Caco-2 (cell line): ENCODE results near the gene FUNDC2. TPM values are rescaled to one million over a fixed set of nuclear protein-coding genes. Genes with fewer than 3 reads are reported as not detected.
"Not testable (repeated sequence)": the region's sequence is repeated elsewhere in the genome, so short reads cannot be mapped to it uniquely, and the experiment has no call there.

ENCODE experiments used
- BruUV-seq: library from RNA; stranded (reverse); fragments of 400-500 nt; replicated peaks from 2 replicates; lab custom pipeline; 2021; lab: Mats Ljungman, UMichigan
- CTCF ChIA-PET: fragments of 300-600 bp; sonication (Branson Sonifier 250); formaldehyde crosslinking; loops from one replicate; lab custom pipeline; 2022; ENCODE audit warnings: antibody characterized with exemption; lab: Charles Lee
- POLR2A ChIA-PET: fragments of 300-600 bp; sonication (Branson Sonifier 250); formaldehyde crosslinking; loops from one replicate; lab custom pipeline; 2022; ENCODE audit warnings: antibody characterized with exemption; lab: Charles Lee
- DNase-seq, 2 experiments: peaks; one replicate each; pipeline versions ENCODE4 v3.0.0 to v3.0.0-alpha.2; 2020 to 2022
- H3K27me3 ChIP-seq: replicated peaks from 2 replicates; pipeline ENCODE4 v1.6.0; 2011; ENCODE audit warnings: low read length; ENCODE audit not compliant: control insufficient read depth, insufficient read depth
- H3K36me3 ChIP-seq: 2 replicates; pipeline ENCODE4 v1.5.1; 2011; ENCODE audit warnings: low read length; ENCODE audit not compliant: control insufficient read depth, insufficient read depth
- H3K4me1 ChIP-seq: fragments of 250-450 bp; sonication (Bioruptor Pico); 2 replicates; pipeline ENCODE4 v1.5.1; 2020; ENCODE audit warnings: mild to moderate bottlenecking
- H3K4me3 ChIP-seq: 2 replicates; pipeline ENCODE4 v1.5.1; 2011; ENCODE audit warnings: low read depth, mild to moderate bottlenecking, control low read depth, low read length
- H3K9me3 ChIP-seq: fragments of 250-450 bp; sonication (Bioruptor Pico); 2 replicates; pipeline ENCODE4 v1.5.1; 2020; ENCODE audit warnings: mild to moderate bottlenecking, moderate library complexity
- H3K27ac Mint-ChIP-seq: one replicate; pipeline ENCODE4 v1.8.0; 2022; ENCODE audit warnings: mixed read lengths; ENCODE audit not compliant: unreplicated experiment
- H3K27me3 Mint-ChIP-seq: one replicate; pipeline ENCODE4 v1.8.0; 2022; ENCODE audit warnings: mixed read lengths; ENCODE audit not compliant: insufficient read depth, unreplicated experiment
- H3K36me3 Mint-ChIP-seq: one replicate; pipeline ENCODE4 v1.8.0; 2022; ENCODE audit warnings: mild to moderate bottlenecking, mixed read lengths; ENCODE audit not compliant: insufficient read depth, unreplicated experiment
- H3K4me1 Mint-ChIP-seq: one replicate; pipeline ENCODE4 v1.8.0; 2022; ENCODE audit warnings: low read depth, mixed read lengths; ENCODE audit not compliant: unreplicated experiment
- H3K4me3 Mint-ChIP-seq: one replicate; pipeline ENCODE4 v1.8.0; 2022; ENCODE audit warnings: mild to moderate bottlenecking, moderate library complexity, mixed read lengths; ENCODE audit not compliant: unreplicated experiment
- H3K9me3 Mint-ChIP-seq: one replicate; pipeline ENCODE4 v1.8.0; 2022; ENCODE audit warnings: mixed read lengths; ENCODE audit not compliant: unreplicated experiment
- intact Hi-C: fragments of 100-400 bp; cut with micrococcal nuclease; formaldehyde crosslinking; loops from one replicate; pipeline ENCODE4 v1.10.0; 2022; ENCODE audit not compliant: unreplicated experiment
- total RNA-seq: library from RNA; stranded (reverse); gene quantifications from 2 replicates; pipeline ENCODE4 v1.2.3, GENCODE V29; 2022
- TF ChIP-seq, protein P1 (sequence below), 2 experiments: fragments of 200-600 bp in 1 of 2; IDR thresholded peaks; 1 replicate in 1 of 2; 2 replicates in 1 of 2; pipeline versions ENCODE4 v1.5.1 to v1.8.0; 2011 to 2022; ENCODE audit warnings: antibody characterized with exemption in 1 of 2, control low read depth in 1 of 2, inconsistent platforms in 1 of 2, low read depth in 1 of 2, low read length in 1 of 2, mild to moderate bottlenecking in 1 of 2, moderate library complexity in 1 of 2; ENCODE audit not compliant: insufficient read depth in 1 of 2, severe bottlenecking in 1 of 2, unreplicated experiment in 1 of 2

Gene FUNDC2
- total RNA-seq, 1 experiment from 2014 or later: 47.3 TPM

DNA sequence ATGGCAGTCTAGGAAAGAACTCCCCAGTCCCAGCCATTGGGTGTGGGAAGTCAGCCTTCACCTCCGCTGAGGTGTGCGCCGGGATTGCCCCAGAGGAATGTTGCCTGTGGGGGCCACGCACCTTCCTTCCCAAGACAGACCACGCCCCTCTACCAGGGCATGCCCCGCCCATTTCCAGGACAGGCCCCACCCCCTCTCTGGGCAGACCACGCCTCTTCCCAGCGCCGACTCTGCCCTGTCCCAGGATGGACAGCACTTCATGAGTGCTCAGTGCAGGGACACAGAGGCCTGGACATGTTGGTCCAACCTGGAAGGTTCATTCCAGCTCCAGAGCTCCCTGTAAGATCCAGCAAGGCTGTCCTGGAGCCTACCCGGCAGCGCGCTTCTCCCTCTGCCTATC is 18.1 kb upstream of the FUNDC2 start:
- H3K4me3 ChIP-seq, H3K4me1 ChIP-seq, intact Hi-C loops, H3K4me3 Mint-ChIP-seq, H3K36me3 Mint-ChIP-seq, H3K27me3 Mint-ChIP-seq, DNase-seq, BruUV-seq, H3K27me3 ChIP-seq, H3K9me3 ChIP-seq, H3K4me1 Mint-ChIP-seq, H3K36me3 ChIP-seq, POLR2A ChIA-PET, H3K9me3 Mint-ChIP-seq, H3K27ac Mint-ChIP-seq, CTCF ChIA-PET: not testable (repeated sequence)

DNA sequence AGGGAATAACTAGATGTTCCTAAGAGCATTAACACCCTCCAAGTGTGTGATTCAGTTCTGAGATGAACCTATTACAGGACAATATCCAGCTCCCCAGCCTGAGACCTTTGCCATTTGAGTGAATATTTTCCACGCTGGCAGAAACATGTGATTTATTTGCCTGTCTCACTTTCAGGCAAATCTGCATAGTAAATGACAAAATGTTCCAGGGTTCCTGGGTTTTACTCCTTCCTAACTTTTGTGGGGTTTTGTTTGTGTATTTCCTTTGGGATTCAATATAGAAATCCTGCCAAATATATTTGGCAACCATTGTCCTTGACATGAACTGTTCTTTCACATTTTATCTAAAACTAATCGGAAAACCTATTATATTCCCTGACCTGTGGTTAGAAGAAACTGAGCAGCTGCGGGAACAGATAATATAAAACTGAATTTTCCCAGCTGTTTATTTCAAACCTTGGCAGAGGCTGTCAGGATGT is 16.6 kb upstream of the FUNDC2 start:
- H3K9me3 Mint-ChIP-seq: no peaks in the 10 kb centered on the region
- no peaks in the 10 kb centered on the region for H3K36me3 ChIP-seq
- H3K4me3 Mint-ChIP-seq: no peak overlapping the region
- no peaks in the 10 kb centered on the region for H3K4me1 ChIP-seq
- H3K36me3 Mint-ChIP-seq: no peaks in the 10 kb centered on the region
- BruUV-seq: no TSS peak
- CTCF ChIA-PET: no interaction called here
- TF ChIP-seq, protein P1, sequence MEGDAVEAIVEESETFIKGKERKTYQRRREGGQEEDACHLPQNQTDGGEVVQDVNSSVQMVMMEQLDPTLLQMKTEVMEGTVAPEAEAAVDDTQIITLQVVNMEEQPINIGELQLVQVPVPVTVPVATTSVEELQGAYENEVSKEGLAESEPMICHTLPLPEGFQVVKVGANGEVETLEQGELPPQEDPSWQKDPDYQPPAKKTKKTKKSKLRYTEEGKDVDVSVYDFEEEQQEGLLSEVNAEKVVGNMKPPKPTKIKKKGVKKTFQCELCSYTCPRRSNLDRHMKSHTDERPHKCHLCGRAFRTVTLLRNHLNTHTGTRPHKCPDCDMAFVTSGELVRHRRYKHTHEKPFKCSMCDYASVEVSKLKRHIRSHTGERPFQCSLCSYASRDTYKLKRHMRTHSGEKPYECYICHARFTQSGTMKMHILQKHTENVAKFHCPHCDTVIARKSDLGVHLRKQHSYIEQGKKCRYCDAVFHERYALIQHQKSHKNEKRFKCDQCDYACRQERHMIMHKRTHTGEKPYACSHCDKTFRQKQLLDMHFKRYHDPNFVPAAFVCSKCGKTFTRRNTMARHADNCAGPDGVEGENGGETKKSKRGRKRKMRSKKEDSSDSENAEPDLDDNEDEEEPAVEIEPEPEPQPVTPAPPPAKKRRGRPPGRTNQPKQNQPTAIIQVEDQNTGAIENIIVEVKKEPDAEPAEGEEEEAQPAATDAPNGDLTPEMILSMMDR (IDR thresholded peaks at IDR 0.05; ENCODE audit: insufficient read depth in 1 of 2, low read depth in 1 of 2, low read length in 1 of 2, severe bottlenecking in 1 of 2, unreplicated experiment in 1 of 2): no peak
- no peaks in the 10 kb centered on the region for H3K4me1 Mint-ChIP-seq
- no peak overlapping the region for H3K27ac Mint-ChIP-seq
- no peaks in the 10 kb centered on the region for H3K27me3 ChIP-seq
- intact Hi-C loops: no loop called here
- no peak for DNase-seq
- no peak overlapping the region for H3K4me3 ChIP-seq
- H3K27me3 Mint-ChIP-seq: no peaks in the 10 kb centered on the region
- H3K9me3 ChIP-seq: no peaks in the 10 kb centered on the region
- POLR2A ChIA-PET: no interaction called here

DNA sequence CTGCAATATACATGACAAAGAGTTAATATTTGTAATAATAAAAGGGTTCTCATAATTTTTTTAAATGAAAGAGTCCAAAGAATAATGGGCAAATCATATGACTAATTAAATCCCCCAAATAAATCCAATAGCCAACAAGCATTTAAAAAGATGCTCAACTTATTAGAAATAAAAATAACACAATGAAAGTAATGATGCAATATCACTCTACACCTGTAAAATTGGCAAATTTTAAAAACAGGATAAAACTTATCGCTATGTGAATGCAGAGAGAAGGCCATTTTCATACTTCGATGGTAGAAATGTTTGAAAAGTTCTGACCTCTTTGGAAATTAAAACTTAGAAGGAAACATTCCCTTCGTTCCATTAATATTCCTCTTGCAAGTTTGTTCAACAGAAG is 6.1 kb upstream of the FUNDC2 start:
- Histone ChIP-seq H3K4me1 (no peaks in the 10 kb centered on the region), H3K36me3 (no peaks in the 10 kb centered on the region), H3K4me3 (no peak overlapping the region), H3K27me3 (no peaks in the 10 kb centered on the region), H3K9me3 (no peaks in the 10 kb centered on the region)
- Mint-ChIP-seq H3K27me3 (no peaks in the 10 kb centered on the region), H3K36me3 (no peaks in the 10 kb centered on the region), H3K9me3 (no peaks in the 10 kb centered on the region), H3K27ac (no peak overlapping the region), H3K4me3 (no peak overlapping the region), H3K4me1 (peaks cover 6% of the 10 kb centered on the region)
- DNase-seq: no peak
- TF ChIP-seq, protein P1 (IDR thresholded peaks at IDR 0.05; ENCODE audit: insufficient read depth in 1 of 2, low read depth in 1 of 2, low read length in 1 of 2, severe bottlenecking in 1 of 2, unreplicated experiment in 1 of 2): no peak
- CTCF ChIA-PET: no interaction called here
- BruUV-seq: no TSS peak
- intact Hi-C loops: no loop called here
- POLR2A ChIA-PET: no interaction called here

DNA sequence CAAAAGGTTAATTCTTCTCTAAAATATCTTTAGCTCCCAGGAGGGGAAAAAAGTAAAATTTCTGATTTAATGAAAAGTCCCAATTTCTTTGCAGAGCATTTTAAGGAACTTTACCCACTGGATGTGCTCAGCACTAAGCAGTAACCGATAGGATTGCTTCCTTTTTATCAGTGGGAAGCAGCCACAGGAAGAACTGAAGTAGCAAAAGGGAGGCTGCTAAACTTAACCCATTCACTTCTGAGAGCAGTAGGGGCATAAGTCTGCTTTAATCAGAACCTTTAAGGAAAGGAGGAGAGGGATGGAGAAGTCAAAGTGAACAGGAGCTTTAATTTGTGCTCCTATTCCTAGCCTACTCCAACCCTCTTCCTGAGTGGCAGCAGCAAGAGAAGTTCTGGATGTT is 4.1 kb upstream of the FUNDC2 start, which contains the start of gene F8:
Gene F8, minus strand, starts transcription at position 139 of the 400 bp plus-strand sequence. CDS start 171 bp downstream, outside the sequence.
- CTCF ChIA-PET: no interaction called here

More for the DNA sequence above, 4.1 kb upstream of the FUNDC2 start, which contains the start of gene F8:
- Mint-ChIP-seq H3K4me3 (no peak within 1 kb of the TSS), H3K4me1 (peaks cover 6% of the 10 kb centered on the region), H3K9me3 (no peaks in the 10 kb centered on the region), H3K27me3 (no peaks in the 10 kb centered on the region), H3K27ac (no peak within 1 kb of the TSS), H3K36me3 (no peaks in the 10 kb centered on the region)
- no peaks in the 10 kb centered on the region for H3K4me1 ChIP-seq
- intact Hi-C loops: no loop called here
- H3K36me3 ChIP-seq: no peaks in the 10 kb centered on the region
- no peak within 1 kb of the TSS for H3K4me3 ChIP-seq
- H3K9me3 ChIP-seq: no peaks in the 10 kb centered on the region
- H3K27me3 ChIP-seq: no peaks in the 10 kb centered on the region
- no peak for DNase-seq
- POLR2A ChIA-PET: no interaction called here
- TF ChIP-seq, protein P1 (IDR thresholded peaks at IDR 0.05; ENCODE audit: insufficient read depth in 1 of 2, low read depth in 1 of 2, low read length in 1 of 2, severe bottlenecking in 1 of 2, unreplicated experiment in 1 of 2): no peak
- no TSS peak for BruUV-seq
